GM19468 (cell line): Measurements from ENCODE around the gene SEMA4B.
A peak's percentile ranks its signal among the peaks of the same experiment; 100 is the strongest.
"Not testable (repeated sequence)": the region's sequence is repeated elsewhere in the genome, so short reads cannot be mapped to it uniquely, and the experiment has no call there.

ENCODE experiments used
- ATAC-seq: cut with Tn5 transposase; IDR thresholded peaks from one replicate; pipeline ENCODE4 v1.9.1; 2021; ENCODE audit warnings: mild to moderate bottlenecking, moderate library complexity, moderate number of reproducible peaks; ENCODE audit not compliant: unreplicated experiment; ENCODE audit errors: extremely low read depth

Gene SEMA4B

GRCh38 chr15:90178468-90179435 lies 22.4 kb upstream of the SEMA4B start:
- ATAC-seq, result no peak

- ATAC-seq, result no peak
These were observed 19.4 kb upstream of the SEMA4B start for GRCh38 chr15:90181776-90182175.

DNA sequence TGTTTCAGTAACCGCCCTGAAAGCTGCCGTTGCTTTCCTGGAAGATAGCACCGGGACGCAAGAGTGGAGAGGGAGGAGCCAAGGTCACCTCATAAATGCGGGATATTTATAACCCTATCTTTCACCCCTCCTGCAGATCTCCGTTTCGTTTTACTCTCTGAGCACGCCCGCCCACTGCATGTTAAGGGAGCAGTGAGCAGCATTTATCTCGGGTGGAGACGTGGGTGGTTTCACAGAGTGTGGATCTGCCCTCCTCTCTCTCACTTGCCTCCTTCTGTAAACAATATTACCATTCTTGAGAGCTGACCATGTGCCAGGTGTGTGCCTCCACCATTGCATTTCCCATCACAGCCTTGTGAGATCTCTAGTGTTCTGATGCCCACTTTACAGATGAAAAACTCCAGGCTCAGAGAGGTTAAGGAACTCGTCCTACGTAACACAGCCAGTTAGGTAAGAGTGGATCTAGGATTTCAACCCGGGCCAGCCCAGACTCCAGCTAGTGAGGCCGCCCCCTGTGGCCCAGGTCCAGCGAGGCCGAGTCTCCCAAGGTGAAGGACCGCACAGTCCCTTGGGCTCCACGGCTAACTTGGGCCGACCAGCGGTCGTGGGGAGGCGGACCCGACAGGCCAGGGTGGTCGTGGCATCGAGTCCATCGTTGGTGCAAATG lies 16.9 kb upstream of the SEMA4B start:
- ATAC-seq, result no peak

GRCh38 chr15:90184786-90185704 lies 16.1 kb upstream of the SEMA4B start:
- peak; percentile 21 for ATAC-seq

DNA sequence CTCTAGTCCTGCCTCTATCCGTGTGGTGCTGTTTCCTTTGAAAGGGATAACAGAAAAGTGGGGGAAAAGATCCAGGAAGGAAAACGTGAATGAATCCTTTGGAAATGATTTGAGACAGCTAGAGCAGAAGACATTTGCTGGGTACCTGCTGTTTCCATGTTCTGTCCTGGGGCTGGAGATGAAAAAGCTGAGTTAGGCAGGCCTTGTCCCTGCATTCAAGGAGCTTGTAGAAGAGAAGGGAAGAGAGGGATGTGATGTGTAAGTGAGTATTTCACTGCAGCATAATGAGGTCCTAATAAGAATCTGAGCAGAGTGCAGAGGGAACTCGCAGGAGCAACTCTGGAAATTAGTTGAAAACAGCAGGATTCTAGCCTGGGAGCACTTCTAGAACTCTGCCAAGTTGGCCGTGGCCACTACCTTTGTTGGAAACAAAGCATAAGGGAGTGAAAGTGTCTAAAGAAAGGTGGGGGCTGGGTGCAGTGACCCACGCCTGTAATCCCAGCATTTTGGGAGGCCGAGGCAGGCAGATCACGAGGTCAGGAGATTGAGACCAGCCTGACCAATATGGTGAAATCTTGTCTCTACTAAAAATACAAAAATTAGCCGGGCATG lies 13.8 kb upstream of the SEMA4B start:
- ATAC-seq, result no peak

GRCh38 chr15:90188065-90188464 lies 13.1 kb upstream of the SEMA4B start:
- not testable (repeated sequence) for ATAC-seq

GRCh38 chr15:90188914-90189748 lies 12.0 kb upstream of the SEMA4B start:
- ATAC-seq, result no peak

DNA sequence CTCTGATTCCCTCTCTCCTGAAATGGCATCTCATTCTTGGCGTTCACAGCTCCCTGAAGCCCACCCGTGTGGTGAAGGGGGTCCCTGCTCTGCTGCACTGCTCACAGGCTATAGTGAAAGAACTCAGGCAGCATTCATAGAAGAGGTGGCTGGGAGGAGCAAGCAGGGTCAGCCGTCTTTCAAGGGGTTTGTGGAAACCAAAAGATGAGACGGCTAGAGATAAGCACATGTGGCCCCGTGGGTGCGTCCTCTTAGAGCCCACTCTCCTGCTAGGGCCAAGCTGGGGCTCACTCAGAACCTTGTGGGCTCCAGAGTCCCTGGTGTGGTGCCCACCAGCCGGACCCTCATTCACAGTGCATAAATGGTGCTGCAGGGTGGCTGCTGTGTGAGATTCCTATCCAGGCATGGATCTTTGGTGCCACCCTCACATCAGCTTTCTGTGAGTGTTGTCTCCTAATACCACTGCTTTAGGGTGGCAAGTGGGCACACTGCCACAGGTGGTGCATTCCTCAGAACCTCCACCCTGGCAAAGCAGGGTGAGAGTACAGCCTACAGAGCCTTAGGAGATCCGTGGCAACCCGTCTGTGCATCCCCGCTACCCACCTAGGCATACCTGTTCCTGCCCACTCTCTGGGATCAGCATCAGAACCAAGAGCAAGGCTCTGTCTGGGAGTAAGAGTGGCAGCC lies 11.2 kb upstream of the SEMA4B start:
- no peak for ATAC-seq

- no peak for ATAC-seq
These were observed 10.4 kb upstream of the SEMA4B start for GRCh38 chr15:90190606-90191343.

DNA sequence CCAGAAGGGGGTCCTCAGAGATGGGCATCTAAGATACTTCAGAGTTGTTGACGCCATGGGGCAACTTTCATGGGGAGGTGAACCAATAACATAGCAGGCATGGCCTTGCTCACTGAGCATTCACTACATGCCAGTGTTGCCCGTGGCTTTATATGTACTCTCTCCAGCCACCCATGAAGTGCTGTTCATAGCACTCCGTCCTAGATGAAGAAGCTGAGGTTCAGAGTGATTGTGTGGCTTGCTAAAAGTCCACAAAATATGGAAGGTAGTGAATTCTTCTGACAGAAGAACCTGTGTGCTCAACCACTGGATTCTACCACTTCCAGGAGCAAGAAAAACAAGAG lies 9.8 kb upstream of the SEMA4B start:
- no peak for ATAC-seq

DNA sequence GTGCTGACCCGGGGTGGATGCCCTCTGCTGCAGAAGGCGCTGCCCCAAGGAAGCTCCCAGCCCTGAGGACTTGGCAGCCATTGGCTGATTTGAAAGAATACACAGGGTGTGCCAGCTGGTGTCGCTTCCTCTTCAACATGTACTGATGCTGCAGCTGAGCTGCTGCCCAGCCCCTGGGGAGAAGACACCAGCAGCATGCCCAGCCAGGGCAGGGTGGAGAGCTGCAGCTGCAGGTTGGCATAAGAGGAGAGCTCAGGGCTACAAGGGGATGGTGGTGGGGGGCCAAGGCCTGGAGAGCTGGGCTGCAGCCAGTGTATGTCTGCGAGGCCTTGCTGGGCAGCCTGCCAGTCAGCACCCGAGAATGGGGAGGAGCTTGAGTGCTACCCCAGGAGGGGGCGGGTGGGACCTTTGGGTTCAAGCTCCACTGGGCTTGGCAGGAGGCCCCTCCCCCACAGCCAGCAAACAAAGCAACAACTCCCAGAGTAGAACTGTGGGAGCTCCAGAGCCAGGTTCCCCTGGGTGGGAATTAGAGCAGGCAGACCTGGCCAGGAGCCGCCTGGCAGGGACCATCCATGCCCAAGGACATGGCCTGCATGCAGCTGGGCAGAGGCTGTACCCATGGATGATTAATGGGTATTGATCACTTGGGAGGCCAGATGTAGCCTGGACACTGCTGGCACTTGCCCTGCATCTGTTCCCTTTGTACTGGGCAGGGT lies 9.2 kb upstream of the SEMA4B start:
- peak; percentile 43 for ATAC-seq

DNA sequence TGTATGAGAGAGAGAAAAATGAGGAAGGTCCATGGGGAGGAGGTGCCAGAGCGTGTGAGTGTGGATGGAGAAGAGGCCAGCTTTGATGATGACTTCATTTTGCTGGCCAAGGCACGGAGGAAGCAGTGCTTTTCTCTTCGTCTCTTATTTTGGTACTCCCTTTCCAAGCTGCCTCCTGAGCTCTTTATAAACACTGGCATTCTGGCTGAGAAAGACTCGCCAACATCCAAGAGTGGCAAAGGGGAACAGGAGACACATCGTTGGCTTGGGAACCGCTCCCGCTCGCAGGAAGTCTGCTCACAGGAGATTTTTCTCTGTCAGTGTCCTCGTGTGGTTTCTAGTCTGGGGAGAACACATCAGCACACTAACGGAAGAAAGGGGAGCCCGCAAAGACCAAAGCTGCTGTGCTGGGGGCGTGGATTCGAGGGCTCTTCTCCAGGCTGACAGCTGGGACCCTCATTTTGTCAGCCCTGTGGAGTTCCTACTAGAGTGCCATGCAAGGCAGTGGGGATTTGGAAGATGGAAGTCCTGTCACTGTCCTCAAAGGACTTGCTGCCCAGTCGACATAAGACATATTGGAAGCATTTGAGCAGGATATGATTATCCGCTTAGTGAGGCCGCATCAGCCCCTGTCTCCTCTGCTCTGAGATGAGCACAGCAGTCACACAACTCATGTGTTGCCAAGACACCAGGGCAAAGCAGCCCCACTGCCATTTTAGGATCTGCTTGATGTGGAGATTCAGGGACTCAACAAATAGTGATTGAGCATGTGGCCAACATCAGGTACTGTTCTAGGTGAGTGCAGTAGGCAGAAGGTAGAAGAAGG lies 8.0 kb upstream of the SEMA4B start:
- no peak for ATAC-seq

DNA sequence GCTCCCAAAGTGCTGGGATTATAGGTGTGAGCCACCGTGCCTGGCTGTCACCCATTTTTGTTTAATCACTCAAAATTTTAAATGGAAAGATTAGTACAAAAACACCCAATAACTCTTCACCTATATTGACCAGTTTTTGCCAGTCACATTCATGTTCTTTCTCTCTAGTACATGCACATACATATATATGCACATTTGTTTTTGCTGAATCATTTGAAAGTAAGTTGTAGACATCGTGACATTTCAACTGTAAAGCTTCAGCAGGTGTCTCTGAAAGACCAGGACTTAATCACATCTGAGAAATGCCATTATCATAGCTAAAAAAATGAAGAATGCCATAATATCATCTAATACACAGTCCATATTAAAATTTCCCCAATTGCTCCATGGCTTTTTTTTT lies 6.5 kb upstream of the SEMA4B start:
- ATAC-seq, result no peak

DNA sequence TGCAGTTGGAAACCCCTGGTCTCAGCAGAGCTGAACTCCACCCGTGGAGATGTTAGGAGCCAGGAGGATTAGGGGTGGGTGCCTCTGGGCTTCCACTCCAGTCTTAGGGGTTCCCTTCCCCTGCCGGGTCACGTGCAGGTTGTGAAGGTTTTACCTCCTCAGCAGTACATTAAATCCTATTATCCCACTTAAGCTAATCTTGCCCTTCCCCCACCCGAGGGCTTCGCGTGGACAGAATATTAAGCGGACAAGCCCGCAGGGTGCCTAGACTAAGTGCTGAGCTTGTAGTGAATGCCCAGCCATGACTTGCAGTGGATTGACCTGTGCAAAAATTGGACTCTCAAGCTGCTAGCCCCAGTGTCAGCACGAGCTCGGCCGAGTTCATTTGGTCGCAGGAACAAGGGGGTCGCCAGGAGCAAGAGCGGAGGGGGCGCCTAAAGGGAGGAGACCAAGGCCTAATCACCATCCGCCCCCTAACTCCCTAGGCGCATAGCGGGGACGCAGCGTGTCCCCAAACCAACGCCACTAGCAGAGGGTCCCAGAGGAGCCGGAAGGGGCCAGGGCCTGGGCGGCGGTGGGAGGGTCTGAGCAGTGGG lies 498 bp upstream of the SEMA4B start:
- no peak for ATAC-seq

- ATAC-seq, result no peak
These were observed 830 bp downstream of the SEMA4B start for GRCh38 chr15:90201944-90202375.

GRCh38 chr15:90202929-90203328 lies 1.8 kb downstream of the SEMA4B start:
- ATAC-seq, result no peak
